ENCODE data around the gene DGKI.

The DGKI gene

GRCh38 chr7:137871170-137871915 is 24.6 kb upstream of the DGKI start:
- no peak for DNase-seq (ENCODE audit: low read depth in 2 of 2)

- DNase-seq (ENCODE audit: low read depth in 2 of 2) = no peak
Observed at GRCh38 chr7:137870684-137871083, 23.9 kb upstream of the DGKI start.

- no peak for DNase-seq (ENCODE audit: low read depth in 2 of 2)
Observed at GRCh38 chr7:137870078-137870477, 23.3 kb upstream of the DGKI start.

- DNase-seq (ENCODE audit: low read depth in 2 of 2) = no peak
Observed at GRCh38 chr7:137869260-137869659, 22.5 kb upstream of the DGKI start.

GRCh38 chr7:137867289-137867688 is 20.5 kb upstream of the DGKI start:
- no peak for DNase-seq (ENCODE audit: low read depth in 2 of 2)

- DNase-seq (ENCODE audit: low read depth in 2 of 2) = no peak
Observed at GRCh38 chr7:137865764-137866163, 19.0 kb upstream of the DGKI start.

- no peak for DNase-seq (ENCODE audit: low read depth in 2 of 2)
Observed at GRCh38 chr7:137862964-137863363, 16.2 kb upstream of the DGKI start.

- DNase-seq (ENCODE audit: low read depth in 2 of 2) = no peak
Observed at GRCh38 chr7:137862358-137862757, 15.6 kb upstream of the DGKI start.

- DNase-seq (ENCODE audit: low read depth in 2 of 2) = no peak
Observed at GRCh38 chr7:137860542-137860941, 13.8 kb upstream of the DGKI start.

- DNase-seq (ENCODE audit: low read depth in 2 of 2) = no peak
Observed at GRCh38 chr7:137853053-137853452, 6.3 kb upstream of the DGKI start.

GRCh38 chr7:137852108-137852507 is 5.3 kb upstream of the DGKI start:
- no peak for DNase-seq (ENCODE audit: low read depth in 2 of 2)

GRCh38 chr7:137850972-137851945 is 4.5 kb upstream of the DGKI start:
- DNase-seq (ENCODE audit: low read depth in 2 of 2) = no peak

- DNase-seq (ENCODE audit: low read depth in 2 of 2) = no peak
Observed at GRCh38 chr7:137850571-137850970, 3.8 kb upstream of the DGKI start.

GRCh38 chr7:137848095-137848494 is 1.3 kb upstream of the DGKI start:
- DNase-seq (ENCODE audit: low read depth in 2 of 2) = no peak

GRCh38 chr7:137847568-137848050 is 835 bp upstream of the DGKI start:
- no peak for DNase-seq (ENCODE audit: low read depth in 2 of 2)

GRCh38 chr7:137846549-137846826 is 286 bp downstream of the DGKI start:
- DNase-seq (ENCODE audit: low read depth in 2 of 2) = no peak

GRCh38 chr7:137844677-137845425 is 1.9 kb downstream of the DGKI start:
- no peak for DNase-seq (ENCODE audit: low read depth in 2 of 2)

- DNase-seq (ENCODE audit: low read depth in 2 of 2) = no peak
Observed at GRCh38 chr7:137839903-137840779, 6.6 kb downstream of the DGKI start.

- DNase-seq (ENCODE audit: low read depth in 2 of 2) = no peak
Observed at GRCh38 chr7:137838706-137839315, 8.0 kb downstream of the DGKI start.

GRCh38 chr7:137836541-137836940 is 10.2 kb downstream of the DGKI start:
- DNase-seq (ENCODE audit: low read depth in 2 of 2) = no peak

GRCh38 chr7:137836113-137836509 is 10.7 kb downstream of the DGKI start:
- no peak for DNase-seq (ENCODE audit: low read depth in 2 of 2)

Measured in stimulated activated CD4-positive, alpha-beta T cell treated with anti-CD3 and anti-CD28 coated beads, Interleukin-12 subunit alpha, Interleukin-12 subunit beta, amount 100 ng/mL, for 24 hours (primary cell).